H1 (cell line): Measurements from ENCODE around the gene PSME2.

Source experiments
- BCL11A ChIP-seq, 2 experiments: IDR thresholded peaks; one replicate each; pipeline ENCODE4 v1.6.1; 2011; ENCODE audit warnings: low read depth in 2 of 2, low read length in 2 of 2, mild to moderate bottlenecking in 2 of 2
- BRCA1 ChIP-seq: IDR thresholded peaks from 2 replicates; pipeline ENCODE4 v1.6.1; 2012; ENCODE audit warnings: low read depth, low read length, improper control_type of control experiment
- CTCF ChIP-seq, 3 experiments: IDR thresholded peaks; 1 replicate in 2 of 3; 2 replicates in 1 of 3; pipeline versions ENCODE4 v1.5.1 to v1.6.1; 2011; ENCODE audit warnings: low read length in 3 of 3, mild to moderate bottlenecking in 3 of 3, inconsistent platforms in 2 of 3, low read depth in 1 of 3, moderate library complexity in 1 of 3; ENCODE audit not compliant: insufficient read depth in 1 of 3; ENCODE audit errors: control extremely low read depth in 1 of 3
- KDM4A ChIP-seq: IDR thresholded peaks from one replicate; pipeline ENCODE4 v1.7.1; 2012; ENCODE audit warnings: low read depth, mild to moderate bottlenecking, moderate library complexity, low read length, inconsistent platforms; ENCODE audit not compliant: severe bottlenecking
- PHF8 ChIP-seq: fragments of 200-600 bp; sonication (generic); conservative IDR thresholded peaks from 2 replicates; pipeline ENCODE4 v1.7.1; 2012; ENCODE audit warnings: low read depth, mild to moderate bottlenecking, inconsistent platforms, low read length, moderate library complexity
- POLR2A ChIP-seq, 2 experiments: IDR thresholded peaks; 1 replicate in 1 of 2; 2 replicates in 1 of 2; pipeline ENCODE4 v1.6.1; 2011; ENCODE audit warnings: low read depth in 2 of 2, low read length in 2 of 2, mild to moderate bottlenecking in 2 of 2; ENCODE audit errors: control extremely low read depth in 1 of 2
- POLR2AphosphoS5 ChIP-seq: IDR thresholded peaks from 2 replicates; pipeline ENCODE4 v1.6.1; 2011; ENCODE audit warnings: low read depth, low read length
- TBP ChIP-seq: IDR thresholded peaks from 2 replicates; pipeline ENCODE4 v1.6.1; 2011; ENCODE audit warnings: low read depth, low read length, improper control_type of control experiment
- TEAD4 ChIP-seq: IDR thresholded peaks from 2 replicates; pipeline ENCODE4 v1.6.1; 2012; ENCODE audit warnings: low read depth, low read length, inconsistent platforms, mixed read lengths

- TF ChIP-seq CTCF (IDR thresholded peaks at IDR 0.05; ENCODE audit: control extremely low read depth in 1 of 3, insufficient read depth in 1 of 3, low read depth in 1 of 3, low read length in 3 of 3) = no peak
- no peak for TF ChIP-seq TBP
- no peak for TF ChIP-seq BRCA1
- TF ChIP-seq KDM4A = no peak
- no peak for TF ChIP-seq POLR2A (IDR thresholded peaks at IDR 0.05; ENCODE audit: control extremely low read depth in 1 of 2, low read depth in 2 of 2, low read length in 2 of 2)
- TF ChIP-seq POLR2AphosphoS5 = no peak
- no peak for TF ChIP-seq TEAD4
- no peak for TF ChIP-seq BCL11A (IDR thresholded peaks at IDR 0.05; ENCODE audit: low read depth in 2 of 2, low read length in 2 of 2)
- no peak for TF ChIP-seq PHF8
Measured at GRCh38 chr14:24145219-24145618, 1.2 kb downstream of the PSME2 start.
